ENCODE measurements around the gene TMEM117.

DNA sequence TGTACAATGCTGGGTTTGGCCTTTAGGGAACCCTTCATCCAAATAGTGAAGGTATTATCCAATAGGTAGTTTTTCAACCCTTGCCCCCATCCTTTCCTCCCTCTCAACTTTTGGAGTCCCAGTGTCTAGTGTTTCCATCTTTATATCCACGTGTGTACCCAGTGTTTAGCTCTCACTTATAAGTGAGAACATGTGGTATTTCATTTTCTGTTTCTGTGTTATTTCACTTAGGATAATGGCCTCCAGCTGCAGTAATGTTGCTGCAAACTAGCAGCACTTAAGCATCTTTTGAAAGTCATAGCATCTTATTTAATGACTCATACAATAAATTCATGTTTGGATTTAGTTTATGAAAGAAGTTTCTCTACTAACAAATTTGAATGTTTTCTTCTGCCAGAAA, 597.8 kb downstream of the TMEM117 start:
- TF ChIP-seq POLR2A (IDR thresholded peaks at IDR 0.05; ENCODE audit: low read length) (no peak), GATA1 (IDR thresholded peaks at IDR 0.05; ENCODE audit: low read depth, low read length) (no peak)
